ENCODE data around the gene UGGT2.

GRCh38 chr13:95763601-95764000 lies 289.6 kb downstream of the UGGT2 start:
- TF ChIP-seq POLR2A (IDR thresholded peaks at IDR 0.05) (no peak), CTCF (IDR thresholded peaks at IDR 0.05) (no peak)

Data from thyroid gland (tissue), 4 donors.